Measurements from ENCODE around the gene CCDC146.
"Not testable (repeated sequence)": the region's sequence is repeated elsewhere in the genome, so short reads cannot be mapped to it uniquely, and the experiment has no call there.

CCDC146 gene

DNA sequence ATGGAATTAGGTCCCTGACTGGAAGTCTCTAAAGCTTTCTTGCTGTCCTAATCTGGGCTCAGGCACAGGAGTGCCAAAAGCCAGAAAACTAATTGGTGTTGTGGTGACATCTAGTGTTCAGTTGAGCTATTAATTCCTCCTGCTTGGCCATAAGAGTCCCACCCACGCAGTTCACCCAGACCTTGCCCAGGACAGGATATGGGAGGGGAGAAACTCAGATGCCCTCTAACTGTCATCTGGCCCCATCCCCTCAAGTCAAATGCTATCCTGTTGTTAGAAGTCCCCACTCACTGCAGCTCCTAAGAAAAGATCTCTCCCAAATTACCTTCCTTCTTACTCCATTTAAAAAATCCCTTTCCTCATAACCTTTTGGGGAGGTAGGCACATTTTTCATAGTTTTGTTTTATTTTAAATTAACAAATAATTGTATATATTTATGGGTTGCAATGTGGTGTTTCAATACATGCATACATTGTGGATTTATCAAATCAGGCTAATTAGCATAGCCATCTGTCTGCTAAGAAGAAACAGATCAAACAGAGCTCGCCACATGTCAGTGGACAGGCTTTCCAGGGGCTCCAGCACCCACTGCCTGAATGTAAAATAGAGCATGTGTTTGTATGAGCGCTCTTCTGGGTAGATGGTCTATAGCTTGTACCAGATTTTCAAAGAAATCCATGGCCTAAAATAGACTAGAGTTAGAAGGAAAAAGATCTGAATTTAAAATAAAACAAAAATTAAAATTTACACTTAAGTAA is 209.7 kb downstream of the CCDC146 start:
- peak; percentile 58 to 78 for DNase-seq

- DNase-seq = not testable (repeated sequence)
These were observed 211.6 kb downstream of the CCDC146 start for GRCh38 chr7:77334039-77334438.

GRCh38 chr7:77335581-77335980 is 213.2 kb downstream of the CCDC146 start:
- DNase-seq = no peak

GRCh38 chr7:77337456-77337990 is 215.1 kb downstream of the CCDC146 start:
- DNase-seq = no peak

DNA sequence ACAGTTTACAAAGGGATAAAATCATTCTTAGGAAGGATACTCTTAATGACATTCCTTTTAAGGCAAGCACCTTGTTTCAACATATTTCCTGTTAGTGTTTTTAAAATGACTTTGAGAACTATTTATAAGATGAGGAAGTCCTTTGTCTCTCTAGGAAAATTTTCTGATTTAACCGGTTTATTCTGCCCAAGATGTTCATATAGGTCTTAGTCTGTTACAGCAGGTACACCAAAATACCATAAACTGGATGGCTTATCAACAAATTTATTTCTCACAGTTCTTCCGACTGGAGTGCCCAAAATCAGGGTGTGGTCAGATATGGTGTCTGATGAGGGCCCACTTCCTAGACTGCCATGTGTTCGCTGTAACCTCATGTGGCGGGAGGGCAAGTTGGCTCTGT is 215.8 kb downstream of the CCDC146 start:
- DNase-seq = no peak

DNA sequence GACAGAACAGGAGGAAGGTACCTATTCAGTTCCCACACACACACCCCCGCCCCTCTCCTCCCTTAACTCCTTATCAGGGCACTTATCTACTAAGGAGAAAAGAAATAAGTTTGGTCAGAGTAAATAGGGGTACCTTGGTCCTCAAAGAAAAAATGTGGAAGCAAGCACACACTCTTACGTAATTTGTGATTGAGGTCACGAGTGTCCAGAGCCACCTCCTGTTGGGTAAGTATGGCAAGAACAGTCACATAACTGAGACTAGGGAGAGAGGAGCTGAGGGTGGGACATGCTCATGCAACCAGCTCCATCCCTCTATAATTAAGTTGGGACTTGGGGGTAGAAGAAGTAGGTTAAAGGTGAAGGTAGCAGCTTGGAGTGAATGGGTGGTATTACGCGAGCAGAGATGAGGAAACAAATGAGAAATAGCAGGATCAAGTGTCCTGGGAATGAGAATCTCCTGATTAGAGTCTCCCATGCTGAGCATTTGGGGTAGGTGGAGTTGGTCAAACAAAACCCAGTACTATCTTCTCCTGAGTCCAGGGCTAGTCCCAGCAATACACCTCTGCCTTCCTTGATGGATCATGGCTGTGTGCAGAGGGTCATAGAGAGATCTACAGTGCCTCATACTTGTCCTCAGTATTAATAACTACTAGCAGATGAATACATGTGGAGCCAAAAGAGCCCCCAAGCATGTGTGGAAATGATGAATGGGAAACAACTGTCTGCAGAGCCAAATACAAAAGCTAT is 216.6 kb downstream of the CCDC146 start:
- DNase-seq = peak in 1 of 2 donors; percentile 23

DNA sequence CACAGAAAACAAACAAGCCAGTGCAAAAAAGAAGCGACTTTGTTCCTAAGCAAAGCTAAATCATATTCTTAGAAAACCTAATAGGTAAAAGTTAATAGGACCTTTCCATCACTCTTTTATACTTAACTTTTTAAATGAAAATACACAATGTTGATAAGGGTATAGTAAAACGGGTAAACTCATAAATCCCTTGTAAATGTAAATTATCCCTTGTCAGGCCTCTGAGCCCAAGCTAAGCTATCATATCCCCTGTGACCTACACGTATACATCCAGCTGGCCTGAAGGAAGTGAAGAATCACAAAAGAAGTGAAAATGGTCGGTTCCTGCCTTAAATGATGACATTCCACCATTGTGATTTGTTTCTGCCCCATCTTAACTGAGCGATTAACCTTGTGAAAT is 217.3 kb downstream of the CCDC146 start:
- no peak for DNase-seq

Data from CD4-positive, alpha-beta T cell treated with Interferon alpha-2 for 1 hour (primary cell).